ENCODE data around the gene MTHFR.

MTHFR gene

GRCh38 chr1:11753555-11754208 is 52.1 kb downstream of the MTHFR start:
- DNase-seq (ENCODE audit: low spot score) = no peak

GRCh38 chr1:11752359-11753088 is 53.2 kb downstream of the MTHFR start:
- DNase-seq (ENCODE audit: low spot score) = no peak

GRCh38 chr1:11751087-11751486 is 54.7 kb downstream of the MTHFR start:
- DNase-seq (ENCODE audit: low spot score) = no peak

GRCh38 chr1:11749996-11750395 is 55.8 kb downstream of the MTHFR start:
- DNase-seq (ENCODE audit: low spot score) = no peak

- DNase-seq (ENCODE audit: low spot score) = no peak
These were observed 56.5 kb downstream of the MTHFR start for GRCh38 chr1:11749203-11749689.

- no peak for DNase-seq (ENCODE audit: low spot score)
These were observed 57.2 kb downstream of the MTHFR start for GRCh38 chr1:11748294-11749202.

GRCh38 chr1:11746795-11747487 is 58.8 kb downstream of the MTHFR start:
- no peak for DNase-seq (ENCODE audit: low spot score)

GRCh38 chr1:11746092-11746491 is 59.7 kb downstream of the MTHFR start:
- no peak for DNase-seq (ENCODE audit: low spot score)

- no peak for DNase-seq (ENCODE audit: low spot score)
These were observed 61.5 kb downstream of the MTHFR start for GRCh38 chr1:11744287-11744686.

GRCh38 chr1:11741919-11742558 is 63.7 kb downstream of the MTHFR start:
- DNase-seq (ENCODE audit: low spot score) = no peak

- DNase-seq (ENCODE audit: low spot score) = no peak
These were observed 64.3 kb downstream of the MTHFR start for GRCh38 chr1:11741482-11741881.

GRCh38 chr1:11740258-11741192 is 65.2 kb downstream of the MTHFR start:
- DNase-seq (ENCODE audit: low spot score) = no peak

GRCh38 chr1:11738783-11739182 is 67.0 kb downstream of the MTHFR start:
- DNase-seq (ENCODE audit: low spot score) = no peak

GRCh38 chr1:11738096-11738495 is 67.7 kb downstream of the MTHFR start:
- no peak for DNase-seq (ENCODE audit: low spot score)

- DNase-seq (ENCODE audit: low spot score) = peak; percentile 27
These were observed 68.8 kb downstream of the MTHFR start for GRCh38 chr1:11736746-11737639.

- DNase-seq (ENCODE audit: low spot score) = peak; percentile 93
These were observed 69.7 kb downstream of the MTHFR start, which contains the start of gene AGTRAP for GRCh38 chr1:11735854-11736745. TSS of gene AGTRAP (plus strand) at chr1:11736136. CDS start at chr1:11736209, 73 bp downstream.

Measured in putamen (tissue), 1 donor.